Measurements from ENCODE around the gene PRSS56. TPM values are rescaled to one million over a fixed set of nuclear protein-coding genes. Genes with fewer than 3 reads are reported as not detected.
A peak's percentile ranks its signal among the peaks of the same experiment; 100 is the strongest.

PRSS56 gene
- polyA plus RNA-seq, 3 donors, result not detected

- Histone ChIP-seq H3K4me3 (replicated peaks in 1 of 3; ENCODE audit: low read depth in 2 of 3, low read length in 3 of 3) (no peak overlapping the region), H4K20me1 (ENCODE audit: insufficient read depth, low read length) (peaks cover 99% of the 10 kb centered on the region), H3K79me2 (ENCODE audit: insufficient read depth, low read length) (peaks cover 58% of the 10 kb centered on the region), H3K4me2 (replicated peaks; ENCODE audit: extremely low read depth, low read length, poor library complexity, severe bottlenecking) (no peak overlapping the region), H2AFZ (ENCODE audit: insufficient read depth, low read depth, low read length, poor library complexity, severe bottlenecking) (no peak overlapping the region), H3K27me3 (ENCODE audit: control insufficient read depth in 2 of 2, insufficient read depth in 2 of 2, low read length in 2 of 2) (no peaks in the 10 kb centered on the region), H3K9ac (ENCODE audit: insufficient read depth, low read length, poor library complexity, severe bottlenecking) (no peak overlapping the region), H3K27ac (ENCODE audit: low read depth in 1 of 2, low read length in 2 of 2) (peak overlapping the region in 1 of 2 donors; percentile 1), H3K36me3 (replicated peaks in 1 of 2; ENCODE audit: control insufficient read depth in 1 of 2, insufficient read depth in 2 of 2, low read length in 2 of 2) (peaks cover 50 to 81% of the 10 kb centered on the region in 2 donors), H3K4me1 (ENCODE audit: control insufficient read depth in 1 of 2, insufficient read depth in 2 of 2, low read length in 2 of 2) (peaks cover 20 to 23% of the 10 kb centered on the region in 2 donors), H3K9me3 (replicated peaks in 1 of 2; ENCODE audit: control insufficient read depth in 1 of 2, insufficient read depth in 1 of 2, low read length in 2 of 2) (no peaks in the 10 kb centered on the region)
- 100% methylated on average over 2 of the region's 3 CpGs for WGBS (ENCODE audit: insufficient coverage)
- TF ChIP-seq CTCF (IDR thresholded peaks at IDR 0.05), result no peak
- no peak overlapping the region for H3K4me3 Mint-ChIP-seq
- no peak overlapping the region for H3K27ac Mint-ChIP-seq
- H3K36me3 Mint-ChIP-seq, result peaks cover 61 to 87% of the 10 kb centered on the region in 2 donors
- intact Hi-C loops (cut with micrococcal nuclease), result loop anchor here (10.0 kb wide), 2 partner anchors 138 to 1092 kb away; partner anchors contain the start of genes GIGYF2 (in 2 of the 2) and NCL (in 1 of the 2)
- H3K9me3 Mint-ChIP-seq, result no peaks in the 10 kb centered on the region
- H3K27me3 Mint-ChIP-seq (ENCODE audit: low read depth in 3 of 3), result peaks cover 0 to under 1% (median 0%) of the 10 kb centered on the region in 3 donors
- H3K4me1 Mint-ChIP-seq, result peaks cover 29% of the 10 kb centered on the region
- DNase-seq, result no peak
Measured at GRCh38 chr2:232556426-232556825, 36.2 kb downstream of the PRSS56 start.

GRCh38 chr2:232562515-232563151, 42.4 kb downstream of the PRSS56 start:
- intact Hi-C loops (cut with micrococcal nuclease), result no loop called here
- Histone ChIP-seq H3K27ac (ENCODE audit: low read depth in 1 of 2, low read length in 2 of 2) (no peak overlapping the region), H3K4me1 (ENCODE audit: control insufficient read depth in 1 of 2, insufficient read depth in 2 of 2, low read length in 2 of 2) (no peaks in the 10 kb centered on the region), H3K4me2 (replicated peaks; ENCODE audit: extremely low read depth, low read length, poor library complexity, severe bottlenecking) (no peak overlapping the region), H3K36me3 (replicated peaks in 1 of 2; ENCODE audit: control insufficient read depth in 1 of 2, insufficient read depth in 2 of 2, low read length in 2 of 2) (peaks cover 89 to 99% of the 10 kb centered on the region in 2 donors), H2AFZ (ENCODE audit: insufficient read depth, low read depth, low read length, poor library complexity, severe bottlenecking) (no peak overlapping the region), H3K9ac (ENCODE audit: insufficient read depth, low read length, poor library complexity, severe bottlenecking) (no peak overlapping the region), H3K4me3 (replicated peaks in 1 of 3; ENCODE audit: low read depth in 2 of 3, low read length in 3 of 3) (no peak overlapping the region), H3K79me2 (ENCODE audit: insufficient read depth, low read length) (no peaks in the 10 kb centered on the region), H3K27me3 (ENCODE audit: control insufficient read depth in 2 of 2, insufficient read depth in 2 of 2, low read length in 2 of 2) (no peaks in the 10 kb centered on the region), H4K20me1 (ENCODE audit: insufficient read depth, low read length) (peaks cover 73% of the 10 kb centered on the region), H3K9me3 (replicated peaks in 1 of 2; ENCODE audit: control insufficient read depth in 1 of 2, insufficient read depth in 1 of 2, low read length in 2 of 2) (no peaks in the 10 kb centered on the region)
- Mint-ChIP-seq H3K4me3 (no peak overlapping the region), H3K4me1 (peaks cover 3% of the 10 kb centered on the region), H3K36me3 (peaks cover 81 to 93% of the 10 kb centered on the region in 2 donors), H3K27ac (peak overlapping the region in 3 of 7 donors; percentile 11 to 76 (median 23)), H3K9me3 (no peaks in the 10 kb centered on the region), H3K27me3 (ENCODE audit: low read depth in 3 of 3) (peaks cover 0 to 5% (median 0%) of the 10 kb centered on the region in 3 donors)
- no peak for DNase-seq
- 67% methylated on average over 2 of the region's 8 CpGs for WGBS (ENCODE audit: insufficient coverage)
- TF ChIP-seq CTCF (IDR thresholded peaks at IDR 0.05), result no peak

All from CD14-positive monocyte (primary cell).